GM18861 (cell line): Measurements from ENCODE around the gene ATG9A.

ENCODE experiments used
- ATAC-seq: cut with Tn5 transposase; IDR thresholded peaks from one replicate; pipeline ENCODE4 v1.9.1; 2021; ENCODE audit not compliant: unreplicated experiment

Gene ATG9A

GRCh38 chr2:219252900-219253752 is 23.7 kb upstream of the ATG9A start, which contains the start of gene TUBA4B:
Gene TUBA4B (plus strand): TSS chr2:219253243. CDS start chr2:219253408, 165 bp downstream.
- no peak for ATAC-seq

- no peak for ATAC-seq
These were observed 23.1 kb upstream of the ATG9A start for GRCh38 chr2:219252570-219252899.

- ATAC-seq: no peak
These were observed 22.6 kb upstream of the ATG9A start for GRCh38 chr2:219252084-219252483.

- ATAC-seq: no peak
These were observed 22.2 kb upstream of the ATG9A start for GRCh38 chr2:219251656-219252055.

GRCh38 chr2:219250049-219250781 is 20.8 kb upstream of the ATG9A start:
- ATAC-seq: no peak

- peak; percentile 52 for ATAC-seq
These were observed 20.0 kb upstream of the ATG9A start for GRCh38 chr2:219249203-219249980.

GRCh38 chr2:219248845-219249202 is 19.4 kb upstream of the ATG9A start:
- no peak for ATAC-seq

- ATAC-seq: no peak
These were observed 18.5 kb upstream of the ATG9A start for GRCh38 chr2:219247678-219248642.

GRCh38 chr2:219246559-219246958 is 17.1 kb upstream of the ATG9A start:
- no peak for ATAC-seq

GRCh38 chr2:219245899-219246230 is 16.4 kb upstream of the ATG9A start:
- no peak for ATAC-seq

GRCh38 chr2:219245148-219245898 is 15.9 kb upstream of the ATG9A start, which contains the start of the genes GLB1L and STK16:
Gene GLB1L (minus strand): TSS chr2:219245444. CDS start chr2:219243573, 1,871 bp downstream.
Gene STK16 (plus strand): TSS chr2:219245479. CDS start chr2:219246000, 521 bp downstream.
- peak; percentile 52 for ATAC-seq

GRCh38 chr2:219244789-219245147 is 15.3 kb upstream of the ATG9A start:
- no peak for ATAC-seq

- no peak for ATAC-seq
These were observed 13.9 kb upstream of the ATG9A start for GRCh38 chr2:219243291-219243761.

- ATAC-seq: no peak
These were observed 4.9 kb upstream of the ATG9A start for GRCh38 chr2:219234331-219234730.

- no peak for ATAC-seq
These were observed 664 bp upstream of the ATG9A start for GRCh38 chr2:219230059-219230540.

GRCh38 chr2:219228911-219229304 is 528 bp downstream of the ATG9A start:
- ATAC-seq: peak; percentile 4

GRCh38 chr2:219228041-219228910 is 1.2 kb downstream of the ATG9A start:
- no peak for ATAC-seq

GRCh38 chr2:219225350-219225749 is 4.1 kb downstream of the ATG9A start:
- no peak for ATAC-seq
